GM10248 (cell line): Measurements from ENCODE around the gene SLC17A3.

Experiments used
- CTCF ChIA-PET: fragments of 300-600 bp; sonication (Branson Sonifier 250); formaldehyde crosslinking; extraction: SDS; loops from one replicate; lab custom pipeline; 2021; ENCODE audit warnings: antibody characterized with exemption; lab: Yijun Ruan, JAX
- POLR2A ChIA-PET: fragments of 350-650 bp; sonication (Branson Sonifier 250); formaldehyde crosslinking; extraction: SDS; loops from one replicate; lab custom pipeline; 2020; ENCODE audit warnings: antibody characterized with exemption; lab: Yijun Ruan, JAX
- DNase-seq: peaks from one replicate; pipeline ENCODE4 v3.0.0; 2012; ENCODE audit errors: extremely low spot score
- TF ChIP-seq, protein P1 (sequence below): IDR thresholded peaks from 2 replicates; pipeline ENCODE4 v1.5.1; 2012; ENCODE audit warnings: mild to moderate bottlenecking, low read depth; ENCODE audit errors: extremely low read depth, missing control alignments, control extremely low read depth

SLC17A3 gene, protein sequence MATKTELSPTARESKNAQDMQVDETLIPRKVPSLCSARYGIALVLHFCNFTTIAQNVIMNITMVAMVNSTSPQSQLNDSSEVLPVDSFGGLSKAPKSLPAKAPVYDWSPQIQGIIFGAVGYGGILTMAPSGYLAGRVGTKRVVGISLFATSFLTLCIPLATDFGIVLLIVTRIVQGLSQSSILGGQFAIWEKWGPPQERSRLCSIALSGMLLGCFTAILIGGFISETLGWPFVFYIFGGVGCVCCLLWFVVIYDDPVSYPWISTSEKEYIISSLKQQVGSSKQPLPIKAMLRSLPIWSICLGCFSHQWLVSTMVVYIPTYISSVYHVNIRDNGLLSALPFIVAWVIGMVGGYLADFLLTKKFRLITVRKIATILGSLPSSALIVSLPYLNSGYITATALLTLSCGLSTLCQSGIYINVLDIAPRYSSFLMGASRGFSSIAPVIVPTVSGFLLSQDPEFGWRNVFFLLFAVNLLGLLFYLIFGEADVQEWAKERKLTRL

DNA sequence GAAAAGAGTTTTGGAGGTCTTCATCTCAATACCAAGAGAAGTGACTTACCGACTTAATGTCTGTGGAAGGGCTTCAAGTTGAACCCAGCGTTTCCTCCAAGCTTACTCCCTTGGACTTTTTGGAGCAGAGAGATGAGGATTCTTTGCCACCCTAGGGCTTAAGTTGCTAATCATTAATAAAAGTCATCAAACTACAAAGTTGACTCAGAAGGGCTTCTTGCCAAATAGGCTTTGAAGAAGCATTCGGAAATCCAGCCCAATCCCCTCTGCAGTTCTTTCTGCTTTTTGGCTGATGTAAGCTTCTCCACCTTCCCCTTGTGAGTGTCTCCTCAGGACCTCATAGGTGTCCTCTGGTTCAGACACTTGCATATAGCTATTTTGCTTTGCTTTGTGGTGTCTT lies at the start of gene SLC17A3:
TSS of gene SLC17A3 (minus strand) at position 126 of the 400 bp plus-strand sequence. CDS start 5,856 bp downstream, outside the sequence.
- TF ChIP-seq, protein P1, sequence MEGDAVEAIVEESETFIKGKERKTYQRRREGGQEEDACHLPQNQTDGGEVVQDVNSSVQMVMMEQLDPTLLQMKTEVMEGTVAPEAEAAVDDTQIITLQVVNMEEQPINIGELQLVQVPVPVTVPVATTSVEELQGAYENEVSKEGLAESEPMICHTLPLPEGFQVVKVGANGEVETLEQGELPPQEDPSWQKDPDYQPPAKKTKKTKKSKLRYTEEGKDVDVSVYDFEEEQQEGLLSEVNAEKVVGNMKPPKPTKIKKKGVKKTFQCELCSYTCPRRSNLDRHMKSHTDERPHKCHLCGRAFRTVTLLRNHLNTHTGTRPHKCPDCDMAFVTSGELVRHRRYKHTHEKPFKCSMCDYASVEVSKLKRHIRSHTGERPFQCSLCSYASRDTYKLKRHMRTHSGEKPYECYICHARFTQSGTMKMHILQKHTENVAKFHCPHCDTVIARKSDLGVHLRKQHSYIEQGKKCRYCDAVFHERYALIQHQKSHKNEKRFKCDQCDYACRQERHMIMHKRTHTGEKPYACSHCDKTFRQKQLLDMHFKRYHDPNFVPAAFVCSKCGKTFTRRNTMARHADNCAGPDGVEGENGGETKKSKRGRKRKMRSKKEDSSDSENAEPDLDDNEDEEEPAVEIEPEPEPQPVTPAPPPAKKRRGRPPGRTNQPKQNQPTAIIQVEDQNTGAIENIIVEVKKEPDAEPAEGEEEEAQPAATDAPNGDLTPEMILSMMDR: no peak
- ChIA-PET POLR2A (no interaction called here), CTCF (interaction anchor here (1.7 kb wide), 1 partner anchor 9 kb away, joined by 6 read pairs; no protein-coding TSS in a partner anchor)
- DNase-seq: no peak

DNA sequence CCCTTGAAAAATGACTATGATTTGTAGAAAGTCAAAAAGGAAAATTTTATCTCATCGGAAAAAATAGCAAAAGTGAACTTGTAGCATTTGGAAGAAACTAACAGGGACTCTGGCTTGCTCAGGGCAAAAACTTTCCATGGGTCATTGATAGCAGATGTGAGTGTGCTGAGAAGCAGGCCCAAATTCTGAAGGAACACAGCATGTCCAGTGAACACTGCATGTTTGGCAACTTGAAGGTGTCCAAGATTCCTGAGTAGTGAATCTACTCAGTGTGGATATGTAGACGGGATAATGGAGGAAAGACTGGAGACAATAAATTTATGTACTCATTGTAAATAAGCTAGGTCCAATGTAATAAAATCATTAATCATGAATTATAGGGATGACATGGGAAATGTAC lies 48.3 kb upstream of the SLC17A3 start:
- TF ChIP-seq, protein P1: no peak
- no peak for DNase-seq
- CTCF ChIA-PET: no interaction called here
- POLR2A ChIA-PET: no interaction called here

DNA sequence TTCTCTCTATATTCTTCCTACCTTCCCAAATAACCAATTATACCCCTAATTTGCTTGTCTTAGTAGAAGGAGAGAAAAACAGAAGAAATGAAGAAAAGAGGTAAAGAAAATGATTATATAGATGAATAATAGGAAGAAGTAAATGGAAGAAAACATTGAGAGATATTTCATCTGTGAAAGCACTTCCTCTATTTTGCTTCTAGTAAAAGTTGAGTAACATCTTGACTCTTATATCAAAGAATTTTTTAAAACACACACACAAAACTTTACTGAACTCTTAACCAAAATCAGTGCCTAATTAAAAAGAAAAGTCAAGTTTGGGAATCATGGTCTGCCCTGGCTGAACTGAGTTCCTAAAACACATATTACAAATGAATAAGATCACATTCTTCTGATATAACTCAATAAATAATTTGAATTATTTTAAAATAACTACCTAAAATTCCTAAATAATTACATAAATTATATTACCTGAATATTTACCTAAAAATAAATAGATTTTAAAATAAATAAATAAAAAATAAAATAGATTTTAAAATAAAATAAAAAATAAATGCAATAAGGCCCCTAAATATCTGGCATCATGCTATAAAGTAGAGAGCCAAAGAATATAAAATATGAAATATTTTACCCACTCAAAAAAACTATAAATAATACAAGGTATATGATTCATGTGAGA lies 47.6 kb upstream of the SLC17A3 start:
- ChIA-PET CTCF (interaction anchor here (1.3 kb wide), 2 partner anchors 83 to 202 kb away, joined by 3 to 4 read pairs; no protein-coding TSS in a partner anchor), POLR2A (no interaction called here)
- TF ChIP-seq, protein P1: no peak
- DNase-seq: no peak

DNA sequence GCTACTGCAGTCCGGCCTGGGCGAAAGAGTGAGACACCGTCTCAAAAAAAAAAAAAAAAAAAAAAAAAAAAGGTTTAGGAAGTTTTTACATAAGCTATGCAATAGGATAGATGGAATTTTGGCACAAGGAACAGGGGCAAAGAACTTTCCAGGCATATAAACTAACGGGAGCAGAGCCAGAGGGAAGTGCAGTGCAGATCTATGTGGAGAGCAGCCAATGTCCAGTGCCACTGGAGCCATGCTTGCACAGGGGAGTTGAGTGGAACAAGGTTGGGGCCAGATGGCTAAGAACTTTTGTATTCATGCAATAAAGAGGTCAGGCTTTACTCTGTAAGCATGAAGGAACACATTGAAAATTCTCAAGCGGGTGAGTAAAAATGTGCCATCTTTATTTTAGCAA lies 45.6 kb upstream of the SLC17A3 start:
- ChIA-PET POLR2A (no interaction called here), CTCF (interaction anchor here (1.1 to 1.5 kb wide), 4 partner anchors 9 to 131 kb away, joined by 3 to 5 read pairs (median 4); no protein-coding TSS in a partner anchor)
- DNase-seq: no peak
- TF ChIP-seq, protein P1: no peak

DNA sequence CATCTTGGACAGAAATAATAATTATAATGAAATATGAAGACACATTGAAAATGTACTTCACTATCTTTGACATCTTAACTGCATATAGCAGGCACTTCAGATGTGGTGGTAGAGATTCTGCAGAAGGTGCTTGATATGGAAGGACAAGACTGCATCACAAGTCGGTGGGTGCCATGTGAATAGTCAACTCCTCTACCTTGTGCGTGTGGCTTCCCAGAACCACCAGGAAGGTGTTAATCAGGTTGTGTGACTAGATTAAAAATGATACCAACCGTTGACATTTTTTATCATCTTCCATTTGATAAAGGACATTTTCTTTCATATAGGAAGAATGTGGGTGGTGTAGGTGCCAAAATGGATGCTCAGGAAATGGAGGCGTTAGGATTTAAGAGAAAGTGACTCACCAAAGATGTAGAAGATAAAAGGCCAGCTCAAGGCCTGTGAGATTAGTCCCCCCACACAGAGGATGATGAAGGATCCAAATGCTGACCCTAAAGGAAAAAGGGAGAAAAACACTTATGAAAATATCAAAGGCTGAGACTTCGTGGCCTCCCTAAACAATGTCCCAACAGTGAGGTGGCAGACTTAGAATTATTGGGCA lies 44.1 kb upstream of the SLC17A3 start:
- POLR2A ChIA-PET: no interaction called here
- CTCF ChIA-PET: no interaction called here
- DNase-seq: no peak
- TF ChIP-seq, protein P1: no peak
